ENCODE data around the gene PCSK1N. TPM values are rescaled to one million over a fixed set of nuclear protein-coding genes. Genes with fewer than 3 reads are reported as not detected.

The PCSK1N gene
- total and polyA plus RNA-seq, 2 of the 13 experiments (the other 11 are each of a cell fraction or from before 2014, with no cell fraction given), result 4.5 to 14.0 TPM

GRCh38 chrX:48801280-48802088 lies 33.9 kb downstream of the PCSK1N start, which contains the start of gene HDAC6 (continued):
- TF ChIP-seq TRAFD1 (CRISPR knock-in tag; IDR thresholded peaks at IDR 0.05; ENCODE audit: borderline replicate concordance) (no peak), TEF (CRISPR knock-in tag; IDR thresholded peaks at IDR 0.05) (no peak), HNF4G (IDR thresholded peaks at IDR 0.05; ENCODE audit: borderline replicate concordance, low read depth, low read length) (no peak), HNF4G (CRISPR knock-in tag; IDR thresholded peaks at IDR 0.05; ENCODE audit: borderline replicate concordance, low read depth) (no peak), ZNF333 (CRISPR knock-in tag; IDR thresholded peaks at IDR 0.05; ENCODE audit: borderline replicate concordance) (no peak), KMT2B (CRISPR knock-in tag; IDR thresholded peaks at IDR 0.05) (peak; percentile 48; the same call in 1 of the 2 replicates), NFIB (CRISPR knock-in tag; IDR thresholded peaks at IDR 0.05; ENCODE audit: borderline replicate concordance) (no peak), MTA3 (CRISPR knock-in tag; IDR thresholded peaks at IDR 0.05) (no peak), ZNF562 (CRISPR knock-in tag; IDR thresholded peaks at IDR 0.05; ENCODE audit: borderline replicate concordance) (no peak), SMAD3 (CRISPR knock-in tag; IDR thresholded peaks at IDR 0.05) (0 out of 2 replicates have a peak, but pooled peaks have one; percentile 17), ZNF644 (CRISPR knock-in tag; IDR thresholded peaks at IDR 0.05; ENCODE audit: low read depth) (no peak), ZSCAN9 (CRISPR knock-in tag; IDR thresholded peaks at IDR 0.05; ENCODE audit: borderline replicate concordance) (no peak), NAIF1 (CRISPR knock-in tag; IDR thresholded peaks at IDR 0.05; ENCODE audit: borderline replicate concordance) (peak; percentile 46; the same call in 1 of the 2 replicates), SMYD3 (CRISPR knock-in tag; IDR thresholded peaks at IDR 0.05) (no peak), ZNF710 (CRISPR knock-in tag; IDR thresholded peaks at IDR 0.05; ENCODE audit: borderline replicate concordance) (no peak), REXO4 (CRISPR knock-in tag; IDR thresholded peaks at IDR 0.05; ENCODE audit: borderline replicate concordance) (no peak), ZNF451 (CRISPR knock-in tag; IDR thresholded peaks at IDR 0.05) (no peak), AKNA (CRISPR knock-in tag; IDR thresholded peaks at IDR 0.05; ENCODE audit: borderline replicate concordance) (no peak)
